Daoy (cell line): ENCODE measurements around the gene NDUFB10. TPM values are rescaled to one million over a fixed set of nuclear protein-coding genes. Genes with fewer than 3 reads are reported as not detected.

Experiments used
- DNase-seq: peaks from one replicate; pipeline ENCODE4 v3.0.0-alpha.2; 2015; ENCODE audit warnings: low read depth
- total RNA-seq: library from RNA; depleted of rRNA; stranded (reverse); fragments of >200 nt; shearing (Covaris generic); gene quantifications from 2 replicates; pipeline ENCODE4 v1.2.3, GENCODE V29; 2014; rRNA removed

Gene NDUFB10
- total RNA-seq, 1 experiment from 2014 or later: 156 TPM

DNA sequence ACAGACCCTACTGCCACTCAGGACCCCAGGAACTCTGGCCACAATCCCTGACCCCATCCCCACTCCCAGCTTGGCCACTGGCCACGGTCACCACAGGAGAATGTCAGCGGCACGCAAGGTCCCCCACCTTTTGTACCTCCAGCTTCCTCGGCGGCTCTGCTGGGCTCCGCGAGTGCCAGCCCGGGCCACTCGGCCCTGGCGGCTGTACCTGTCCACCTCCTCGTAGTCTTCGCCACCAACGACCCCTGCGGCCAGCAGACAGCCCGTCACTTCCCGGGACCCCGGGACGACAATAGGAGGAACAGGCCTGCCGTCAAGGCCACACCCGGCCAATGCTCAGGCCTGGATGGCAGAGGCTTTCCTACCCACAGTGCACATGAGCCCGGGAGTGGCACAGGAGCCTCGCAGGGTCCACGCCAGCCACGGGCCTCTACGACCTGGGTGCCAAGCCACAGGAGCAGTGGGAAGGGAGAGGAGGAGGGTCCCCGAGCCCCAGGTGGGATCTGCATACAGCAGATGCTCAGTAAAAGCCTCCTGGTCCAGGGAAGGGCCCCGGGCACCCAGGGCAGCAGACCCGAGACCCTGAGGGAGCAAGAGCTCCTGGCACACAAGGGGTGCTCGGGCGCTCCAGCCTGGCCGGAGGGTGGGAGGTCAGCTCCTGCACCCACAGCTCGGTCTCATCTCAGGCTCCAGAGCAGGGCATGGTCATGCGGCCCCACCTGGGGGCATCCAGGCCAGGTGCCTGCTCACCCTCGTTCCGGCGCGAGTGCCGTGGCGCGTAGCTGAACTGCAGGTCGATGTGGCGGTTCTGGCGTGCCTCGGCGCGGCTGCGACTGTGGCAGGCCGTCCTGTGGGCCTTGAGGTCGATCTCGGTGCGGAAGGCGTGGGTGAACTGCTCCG is 42.4 kb downstream of the NDUFB10 start:
- no peak for DNase-seq

DNA sequence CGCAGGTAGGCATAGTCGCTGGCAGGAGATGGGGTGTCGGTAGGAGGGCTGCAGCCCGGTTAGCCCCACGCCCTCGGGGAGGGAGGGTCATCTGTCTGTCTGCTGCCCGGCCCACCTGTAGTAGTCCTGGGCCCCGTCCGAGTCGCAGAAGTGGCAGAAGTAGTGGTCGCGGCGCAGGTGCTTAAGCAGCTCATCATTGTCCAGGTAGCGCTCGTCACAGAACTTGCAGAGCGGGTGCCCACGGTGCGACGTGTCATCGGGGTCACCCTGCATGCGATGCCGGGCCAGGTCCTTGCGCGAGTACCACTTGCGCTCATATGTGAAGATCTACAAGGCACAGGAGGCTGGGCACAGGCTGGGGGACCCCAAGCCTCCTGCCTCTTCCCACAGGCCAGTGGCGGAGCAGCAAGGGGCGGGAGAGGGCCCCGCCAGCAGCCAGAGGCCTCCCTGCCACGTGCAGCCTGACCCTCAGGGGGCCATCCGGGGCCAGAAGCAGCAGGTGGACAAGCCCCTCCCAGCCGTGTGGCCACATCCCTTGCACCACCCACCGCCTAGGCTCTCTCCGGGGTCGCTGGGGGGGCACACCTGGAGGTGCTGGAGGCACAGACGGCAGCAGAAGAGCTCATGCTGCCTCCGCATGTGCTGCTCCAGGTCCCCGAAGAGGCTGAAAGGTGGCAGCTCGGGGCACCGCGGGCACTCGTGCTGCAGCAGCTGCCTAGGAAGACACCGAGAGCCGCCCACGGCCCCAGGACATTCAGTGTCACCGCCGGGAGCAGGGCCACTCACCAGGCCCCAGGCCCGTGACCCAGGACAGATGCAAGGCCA is 43.3 kb downstream of the NDUFB10 start:
- no peak for DNase-seq

GRCh38 chr16:2003231-2003826 is 44.0 kb downstream of the NDUFB10 start:
- no peak for DNase-seq

- DNase-seq: peak; percentile 89
Measured at GRCh38 chr16:2003827-2004641, 44.7 kb downstream of the NDUFB10 start.

DNA sequence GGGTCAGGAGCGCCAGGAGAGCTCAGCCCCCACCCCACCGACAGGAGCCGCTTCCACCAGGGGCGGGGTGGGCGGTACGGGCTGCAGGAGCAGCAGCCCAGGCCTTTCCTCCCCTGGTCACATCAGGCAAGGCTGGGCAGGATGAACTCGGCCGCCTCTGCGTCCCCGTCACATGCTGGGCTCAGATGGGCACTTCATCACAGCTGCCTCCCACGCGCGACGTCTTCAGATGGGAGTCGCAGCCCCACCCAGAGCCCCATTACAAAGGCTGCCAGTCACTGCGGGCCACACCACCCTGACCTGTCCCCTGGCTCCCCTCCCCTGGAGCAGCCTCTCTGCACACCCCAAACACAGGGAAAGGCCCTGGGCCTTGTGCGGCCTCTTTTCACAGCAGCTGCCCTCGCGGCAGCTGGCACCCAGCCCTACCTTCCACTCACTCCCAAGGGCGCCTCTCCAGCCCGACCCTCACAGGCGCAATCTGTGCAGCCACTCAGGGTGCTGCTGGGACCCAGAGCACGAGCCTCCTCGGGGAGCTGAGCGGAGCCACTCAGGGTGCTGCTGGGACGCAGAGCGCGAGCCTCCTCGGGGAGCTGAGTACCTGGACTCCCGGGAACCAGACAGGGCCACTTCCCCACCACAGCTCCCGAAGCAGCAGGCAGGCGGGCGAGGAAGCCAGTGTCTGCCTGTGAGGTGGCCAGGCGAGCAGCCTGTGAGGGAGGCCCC is 45.6 kb downstream of the NDUFB10 start:
- no peak for DNase-seq

- no peak for DNase-seq
Measured at GRCh38 chr16:2005646-2006045, 46.3 kb downstream of the NDUFB10 start.

GRCh38 chr16:2006317-2006716 is 47.0 kb downstream of the NDUFB10 start:
- DNase-seq: no peak

DNA sequence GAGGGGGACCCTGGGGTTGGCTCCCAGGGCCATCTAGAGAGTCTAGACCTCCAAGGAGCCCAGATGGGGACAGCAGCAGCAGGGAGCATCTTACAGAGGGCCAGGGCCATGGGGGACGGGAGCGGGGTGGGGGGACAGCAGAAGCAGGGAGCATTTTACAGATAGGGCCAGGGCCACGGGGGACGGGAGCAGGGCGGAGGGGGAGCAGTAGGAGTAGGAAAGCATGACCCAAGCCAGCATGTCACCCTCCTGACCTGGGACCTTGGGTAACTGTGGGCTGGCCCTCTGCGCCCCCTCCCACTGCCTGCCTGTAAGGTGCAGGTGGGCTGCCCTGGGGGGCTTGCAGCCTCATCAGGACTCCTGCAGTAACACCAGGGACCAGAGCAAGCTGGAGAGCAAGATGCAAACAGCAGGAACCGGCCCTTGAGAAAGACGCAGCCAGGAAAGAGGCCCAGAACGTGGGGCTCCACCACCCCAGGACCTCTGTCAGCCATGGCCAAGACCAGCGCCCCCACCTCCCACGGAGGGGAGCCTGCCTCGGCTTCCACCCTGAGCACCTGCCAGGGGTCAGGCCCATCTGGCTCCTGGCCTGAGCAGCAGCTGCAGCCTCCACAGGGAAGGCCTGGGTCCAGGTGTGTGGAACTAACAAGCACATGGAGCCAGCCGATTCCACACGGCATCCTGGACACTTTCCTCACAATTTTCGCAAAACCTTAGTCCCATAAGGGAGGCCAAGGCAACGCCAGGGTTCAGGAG is 47.9 kb downstream of the NDUFB10 start:
- no peak for DNase-seq

GRCh38 chr16:2008009-2008526 is 48.7 kb downstream of the NDUFB10 start:
- peak; percentile 80 for DNase-seq

DNA sequence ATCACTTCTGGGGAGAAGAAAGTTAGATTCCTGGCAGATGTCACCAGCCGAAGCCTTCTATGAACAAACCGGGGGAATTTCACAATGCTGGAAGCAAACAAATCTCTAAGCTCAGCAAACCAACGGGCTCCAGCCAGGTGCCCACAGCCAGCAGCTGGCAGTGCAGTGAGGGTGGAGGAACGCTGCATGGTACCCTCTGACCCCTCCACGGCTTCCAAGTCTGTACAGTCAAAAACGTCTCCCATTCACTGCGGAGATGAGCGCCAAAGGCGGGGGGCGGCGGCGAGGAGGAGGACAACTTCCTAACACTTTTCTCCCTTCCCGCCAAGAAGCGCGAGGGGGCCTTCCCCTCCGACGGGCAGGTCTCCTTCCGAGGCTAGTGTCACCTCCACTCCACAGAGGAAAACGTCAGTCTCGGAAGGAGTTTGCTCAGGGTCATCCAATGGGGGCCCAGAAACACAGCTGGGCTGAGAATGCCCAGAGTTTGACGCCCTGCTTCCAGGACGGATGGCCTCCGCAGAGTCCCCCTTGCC is 49.4 kb downstream of the NDUFB10 start:
- no peak for DNase-seq

DNA sequence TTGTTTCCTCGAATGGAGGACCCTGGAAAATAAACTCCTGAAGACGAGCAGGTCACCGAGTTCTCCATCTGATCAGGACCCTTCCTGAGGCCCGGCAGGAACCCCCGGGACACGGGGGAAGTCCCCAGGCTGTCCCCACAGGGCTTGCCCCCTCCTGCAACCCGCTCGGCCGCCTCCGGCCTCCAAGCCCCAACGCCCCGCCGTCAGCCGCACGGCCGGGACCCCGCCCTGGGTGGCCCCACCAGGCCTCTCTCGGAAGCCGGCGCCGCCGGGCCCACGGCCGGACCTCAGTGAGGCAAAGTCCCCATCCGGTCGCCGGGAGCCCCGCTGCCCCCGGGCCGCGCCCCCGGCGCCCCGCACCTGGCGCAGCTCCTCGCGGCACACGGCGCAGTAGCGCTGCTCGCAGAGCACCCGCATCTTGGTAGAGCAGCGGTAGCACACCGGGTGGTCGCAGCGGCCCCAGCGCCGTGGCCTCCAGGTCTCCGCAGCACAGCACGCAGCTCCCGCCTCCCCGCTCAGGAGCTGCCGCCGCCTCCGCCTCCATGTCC is 49.9 kb downstream of the NDUFB10 start:
- no peak for DNase-seq

DNA sequence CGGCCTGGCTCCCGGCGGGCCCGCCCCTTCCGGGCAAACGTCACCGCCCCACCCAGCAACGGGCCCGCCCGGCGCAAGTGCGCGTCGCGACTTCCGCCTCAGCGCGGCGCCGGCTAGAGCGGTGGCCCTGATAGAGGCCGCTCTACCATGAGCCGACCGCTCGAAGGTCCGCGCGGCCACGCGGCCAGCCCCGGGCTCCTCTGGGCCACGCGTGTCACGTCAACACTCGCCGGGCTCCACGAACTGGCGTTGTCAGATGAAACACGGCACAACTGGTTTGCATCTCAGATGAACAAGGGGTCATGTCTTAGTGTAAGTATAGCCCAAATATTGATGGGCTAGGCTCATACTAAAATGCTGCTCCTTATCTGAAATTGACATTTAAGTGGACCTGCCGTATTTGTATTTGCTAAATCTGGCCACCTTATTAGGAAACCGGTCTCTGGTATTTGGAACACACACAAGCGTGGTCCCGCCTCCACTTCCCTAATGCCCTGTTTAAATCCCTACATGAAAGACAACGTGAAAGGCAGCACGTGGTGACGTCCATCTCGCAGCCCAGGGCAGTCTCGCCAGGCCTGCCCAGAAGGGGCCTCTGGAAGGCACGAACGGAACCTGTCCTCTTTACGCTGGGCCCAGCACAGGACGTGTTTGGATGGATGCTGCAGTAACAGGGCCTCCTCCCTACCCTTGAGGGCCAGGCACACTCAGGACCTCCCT is 50.6 kb downstream of the NDUFB10 start, which contains the start of gene ZNF598:
TSS of gene ZNF598 (minus strand) at position 31 of the 720 bp plus-strand sequence.
- DNase-seq: peak; percentile 90

Other genes with a start within 250 kb of the NDUFB10 start
- gene NME3, start 188.0 kb upstream of the NDUFB10 start, total RNA-seq: 16.5 and 28.0 TPM in 2 replicates
- 8.6 and 10.1 TPM in 2 replicates for gene EME2, start 186.7 kb upstream of the NDUFB10 start, total RNA-seq
- gene MRPS34, start 186.4 kb upstream of the NDUFB10 start, total RNA-seq: 153 and 201 TPM in 2 replicates
- 20.2 and 21.7 TPM in 2 replicates for gene SPSB3, start 177.0 kb upstream of the NDUFB10 start, total RNA-seq
- 75.7 and 97.2 TPM in 2 replicates for gene NUBP2, start 176.6 kb upstream of the NDUFB10 start, total RNA-seq
- not detected in 2 replicates for gene IGFALS, start 165.8 kb upstream of the NDUFB10 start, total RNA-seq
- gene HAGH, start 132.7 kb upstream of the NDUFB10 start, total RNA-seq: 23.5 and 28.2 TPM in 2 replicates
- 26.6 and 50.7 TPM in 2 replicates for gene FAHD1, start 132.3 kb upstream of the NDUFB10 start, total RNA-seq
- gene MEIOB, start 87.4 kb upstream of the NDUFB10 start, total RNA-seq: not detected in 2 replicates
- not detected in 2 replicates for gene HS3ST6, start 41.1 kb upstream of the NDUFB10 start, total RNA-seq
- gene MSRB1, start 16.3 kb upstream of the NDUFB10 start, total RNA-seq: 36.6 and 49.1 TPM in 2 replicates
- gene RPL3L, start 4.8 kb upstream of the NDUFB10 start, total RNA-seq: not detected in 2 replicates
- 1,645 and 2,369 TPM in 2 replicates for gene RPS2, start 5.3 kb downstream of the NDUFB10 start, total RNA-seq
- gene RNF151, start 7.3 kb downstream of the NDUFB10 start, total RNA-seq: not detected in 2 replicates
- gene TBL3, start 12.5 kb downstream of the NDUFB10 start, total RNA-seq: 49.5 and 49.6 TPM in 2 replicates
- not detected in 2 replicates for gene NOXO1, start 21.9 kb downstream of the NDUFB10 start, total RNA-seq
- 22.7 and 29.7 TPM in 2 replicates for gene GFER, start 24.7 kb downstream of the NDUFB10 start, total RNA-seq
- 0.29 TPM in 1 of 2 replicates, not detected in the other for gene SYNGR3, start 30.4 kb downstream of the NDUFB10 start, total RNA-seq
- 19.8 and 21.6 TPM in 2 replicates for gene ZNF598, start 50.3 kb downstream of the NDUFB10 start, total RNA-seq
- 0.46 and 1.5 TPM in 2 replicates for gene NPW, start 60.2 kb downstream of the NDUFB10 start, total RNA-seq
- 38.1 and 41.8 TPM in 2 replicates for gene NHERF2, start 67.4 kb downstream of the NDUFB10 start, total RNA-seq
- 29.3 and 39.4 TPM in 2 replicates for gene NTHL1, start 88.3 kb downstream of the NDUFB10 start, total RNA-seq
- gene TSC2, start 88.4 kb downstream of the NDUFB10 start, total RNA-seq: 31.4 and 34.1 TPM in 2 replicates
- 12.0 and 46.5 TPM in 2 replicates for gene PKD1, start 176.4 kb downstream of the NDUFB10 start, total RNA-seq
- gene RAB26, start 189.1 kb downstream of the NDUFB10 start, total RNA-seq: 0.11 and 0.21 TPM in 2 replicates
- gene TRAF7, start 196.2 kb downstream of the NDUFB10 start, total RNA-seq: 43.4 and 45.5 TPM in 2 replicates
- gene CASKIN1, start 237.1 kb downstream of the NDUFB10 start, total RNA-seq: 0.06 TPM in 1 of 2 replicates, not detected in the other
- 12.1 and 19.3 TPM in 2 replicates for gene MLST8, start 245.9 kb downstream of the NDUFB10 start, total RNA-seq